Choroid plexus epithelial cell (primary cell): Measurements from ENCODE around the gene DEPDC7.

Experiments
- DNase-seq: peaks from one replicate; pipeline ENCODE4 v3.0.0-alpha.2; 2010; ENCODE audit warnings: low read depth
- H3K4me3 ChIP-seq: 2 replicates; pipeline ENCODE4 v1.5.1; 2011; ENCODE audit warnings: low read depth, mild to moderate bottlenecking, control low read depth, low read length, moderate library complexity
- CTCF ChIP-seq: conservative IDR thresholded peaks from 2 replicates; pipeline ENCODE4 v1.5.1; 2011; ENCODE audit warnings: low read depth, mild to moderate bottlenecking, control low read depth, inconsistent platforms, low read length, moderate library complexity

Gene DEPDC7

DNA sequence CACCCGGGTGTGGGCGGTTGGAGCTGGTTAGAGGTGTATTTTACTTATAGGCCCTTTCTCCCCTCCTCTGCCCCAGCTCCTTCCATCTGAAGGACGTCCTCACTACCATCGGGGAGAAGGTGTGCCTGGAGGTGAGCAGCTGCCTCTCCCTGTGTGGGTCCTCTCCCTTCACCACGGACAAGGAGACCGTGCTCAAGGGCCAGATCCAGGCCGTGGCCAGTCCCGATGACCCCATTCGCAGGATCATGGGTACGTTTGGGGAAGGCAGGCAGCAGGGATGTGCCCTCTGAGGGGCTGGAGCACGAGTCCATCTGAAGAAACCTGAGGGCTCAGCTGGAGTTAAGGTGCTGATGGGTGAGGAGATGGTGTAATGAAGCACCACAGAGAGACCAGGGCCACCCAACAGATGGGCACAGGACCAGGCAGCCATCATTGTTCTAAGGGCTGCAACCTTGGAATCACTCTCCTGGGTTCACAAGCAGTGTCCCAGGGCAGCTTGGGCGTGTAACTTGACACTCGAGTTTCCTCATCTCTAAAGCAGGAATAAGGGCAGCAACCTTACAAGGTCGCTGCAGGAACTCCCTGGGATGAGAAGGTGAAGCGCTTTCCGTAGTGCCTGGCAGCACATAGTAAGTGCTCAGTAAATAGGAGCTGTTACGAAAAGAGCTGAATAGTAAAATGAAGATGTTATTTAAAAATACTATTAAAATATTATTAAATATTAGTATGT lies 53.1 kb downstream of the DEPDC7 start:
- no peak for TF ChIP-seq CTCF
- no peak for DNase-seq
- H3K4me3 ChIP-seq: no peak overlapping the region

GRCh38 chr11:33072465-33072864 lies 56.8 kb downstream of the DEPDC7 start:
- no peak for DNase-seq
- H3K4me3 ChIP-seq: no peak overlapping the region
- TF ChIP-seq CTCF: no peak
